VCaP (cell line): ENCODE measurements around the gene HSD17B1.

Source experiments
- H3K27ac ChIP-seq: fragments of 450-650 bp; 2 replicates; pipeline ENCODE4 v1.5.1; 2017
- CTCF ChIP-seq: fragments of 450-650 bp; conservative IDR thresholded peaks from 2 replicates; pipeline ENCODE4 v1.5.1; 2017; ENCODE audit warnings: mild to moderate bottlenecking, moderate library complexity

The HSD17B1 gene

GRCh38 chr17:42552736-42553135 lies at the start of gene HSD17B1:
HSD17B1 (plus strand) TSS chr17:42552923; CDS start chr17:42552934, 11 bp downstream.
- H3K27ac ChIP-seq = peak within 1 kb of the TSS; percentile 79; the same call in 1 of the 2 replicates

- TF ChIP-seq CTCF = no peak
- H3K27ac ChIP-seq = no peak overlapping the region
Measured at GRCh38 chr17:42502926-42503325, 49.8 kb upstream of the HSD17B1 start.

- no peak for TF ChIP-seq CTCF
Measured at GRCh38 chr17:42507671-42508070, 45.1 kb upstream of the HSD17B1 start.

GRCh38 chr17:42508426-42509165 lies 44.1 kb upstream of the HSD17B1 start:
- no peak overlapping the region for H3K27ac ChIP-seq
- TF ChIP-seq CTCF = no peak

More at GRCh38 chr17:42507671-42508070, 45.1 kb upstream of the HSD17B1 start:
- no peak overlapping the region for H3K27ac ChIP-seq

GRCh38 chr17:42509409-42509808 lies 43.3 kb upstream of the HSD17B1 start:
- H3K27ac ChIP-seq = no peak overlapping the region
- no peak for TF ChIP-seq CTCF

GRCh38 chr17:42509841-42510240 lies 42.9 kb upstream of the HSD17B1 start:
- TF ChIP-seq CTCF = no peak
- no peak overlapping the region for H3K27ac ChIP-seq

GRCh38 chr17:42512246-42512645 lies 40.5 kb upstream of the HSD17B1 start:
- no peak overlapping the region for H3K27ac ChIP-seq
- no peak for TF ChIP-seq CTCF

GRCh38 chr17:42512733-42513251 lies 39.9 kb upstream of the HSD17B1 start:
- H3K27ac ChIP-seq = no peak overlapping the region
- TF ChIP-seq CTCF = no peak
